Stimulated activated CD4-positive, alpha-beta T cell treated with anti-CD3 and anti-CD28 coated beads, Interleukin-15, amount 100 ng/mL, for 24 hours (primary cell): ENCODE results near the gene CTNND2.

ENCODE experiments used
- DNase-seq: peaks from one replicate; pipeline ENCODE4 v3.0.0-alpha.2; 2020

Gene CTNND2

DNA sequence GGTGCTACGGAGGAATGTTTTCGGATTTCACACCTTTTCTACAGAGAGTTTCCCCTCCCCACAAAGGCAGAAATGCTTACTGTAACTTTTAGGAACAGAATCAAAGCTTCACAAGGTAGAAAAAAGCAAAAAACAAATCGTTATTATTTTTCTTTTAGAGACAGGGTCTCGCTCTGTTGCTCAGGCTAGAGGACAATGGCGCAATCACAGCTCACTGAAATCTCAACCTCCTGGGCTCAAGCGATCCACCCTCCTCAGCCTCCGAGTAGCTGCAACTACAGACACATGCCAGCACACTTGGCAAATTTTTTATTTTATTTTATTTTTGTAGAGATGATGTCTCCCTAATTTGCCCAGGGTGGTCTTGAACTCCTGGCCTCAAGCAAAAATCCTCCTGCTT, 394.5 kb downstream of the CTNND2 start:
- no peak for DNase-seq

DNA sequence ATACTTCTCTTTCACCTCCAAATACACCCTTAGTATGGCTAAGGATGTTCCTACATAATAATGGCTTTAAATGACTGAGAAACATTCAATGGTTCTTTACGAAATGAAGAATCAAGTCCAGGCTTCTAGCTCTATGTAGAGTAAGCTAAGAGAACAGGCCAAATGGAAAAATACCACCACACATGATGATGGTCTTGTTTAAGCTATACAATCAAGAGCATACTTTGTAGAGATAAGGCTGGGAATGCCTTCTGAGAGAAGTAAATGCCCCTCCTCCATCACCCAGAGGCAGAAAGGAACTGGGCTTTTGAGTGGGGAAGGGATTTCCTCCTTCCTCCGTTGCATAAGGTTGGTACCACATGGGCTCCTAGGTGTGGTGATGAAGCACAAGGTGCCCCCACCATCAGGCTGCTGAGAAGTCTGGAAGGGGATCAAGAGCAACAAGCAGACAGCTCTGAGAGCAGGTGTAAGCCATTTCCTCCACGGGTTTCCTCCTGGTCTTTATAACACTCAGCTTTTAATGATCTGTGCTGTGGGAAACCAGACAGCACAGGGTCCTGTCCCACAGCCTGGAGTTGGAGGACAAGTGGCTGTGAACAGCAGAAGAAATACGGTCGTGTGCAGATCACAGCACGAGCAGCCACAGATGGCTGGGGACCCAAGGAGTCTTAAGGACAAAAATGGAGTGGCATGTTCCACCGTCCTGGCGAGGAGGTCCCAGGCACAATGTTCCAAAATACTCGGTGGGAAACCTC, 396.9 kb downstream of the CTNND2 start:
- DNase-seq, result no peak

DNA sequence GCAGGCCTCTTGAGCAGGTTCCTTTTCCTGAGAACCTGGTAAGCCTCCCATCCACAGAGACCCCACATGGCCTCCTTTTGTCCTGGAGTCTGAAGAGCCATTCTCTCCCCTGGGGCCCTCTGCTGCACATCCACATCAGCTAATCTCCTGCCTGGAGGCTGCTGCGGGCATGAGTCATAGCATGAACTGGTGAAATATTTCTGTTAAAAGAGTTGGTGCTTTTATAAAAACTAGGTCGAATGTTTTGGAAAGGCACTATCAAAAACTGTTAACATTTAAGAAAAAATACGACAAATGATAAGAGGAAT, 399.4 kb downstream of the CTNND2 start:
- DNase-seq, result no peak

DNA sequence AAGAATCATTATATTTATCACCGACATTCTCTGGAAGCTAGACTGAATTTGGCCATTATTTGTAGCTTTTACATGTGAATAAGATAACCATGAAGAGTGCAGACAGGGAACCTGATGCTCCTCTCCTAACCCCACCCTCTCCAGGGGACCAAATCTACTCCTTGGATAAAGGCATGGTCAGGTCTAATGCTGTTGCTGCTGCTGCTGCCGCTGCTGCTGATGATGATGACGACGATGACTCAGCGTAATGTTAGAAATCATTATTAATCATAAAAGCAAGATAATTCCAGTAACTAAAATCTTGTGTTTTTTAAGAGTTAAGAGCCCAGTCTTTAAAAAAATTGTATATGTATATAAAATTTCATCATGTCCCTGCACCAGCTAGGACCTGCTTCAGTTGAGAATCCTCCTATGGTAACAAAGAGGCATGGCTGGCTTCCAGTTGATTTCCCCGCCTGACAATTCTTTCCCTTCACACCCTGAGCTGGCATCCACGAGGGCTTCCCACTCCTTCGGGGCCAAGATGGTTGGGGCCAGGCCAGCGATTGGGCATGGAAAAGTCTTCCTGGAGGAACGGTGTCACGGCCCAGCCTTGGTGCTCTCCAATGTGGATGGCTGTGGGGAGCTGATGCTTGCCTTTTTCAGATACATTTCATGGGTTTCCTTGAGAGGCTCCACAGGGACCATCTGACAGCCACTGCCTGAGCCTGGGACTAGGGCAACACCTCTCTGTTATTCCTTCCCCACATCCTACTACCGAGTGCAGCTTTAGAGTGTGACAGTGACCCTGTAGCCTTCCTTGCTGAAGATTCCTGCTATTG, 400.0 kb downstream of the CTNND2 start:
- no peak for DNase-seq

DNA sequence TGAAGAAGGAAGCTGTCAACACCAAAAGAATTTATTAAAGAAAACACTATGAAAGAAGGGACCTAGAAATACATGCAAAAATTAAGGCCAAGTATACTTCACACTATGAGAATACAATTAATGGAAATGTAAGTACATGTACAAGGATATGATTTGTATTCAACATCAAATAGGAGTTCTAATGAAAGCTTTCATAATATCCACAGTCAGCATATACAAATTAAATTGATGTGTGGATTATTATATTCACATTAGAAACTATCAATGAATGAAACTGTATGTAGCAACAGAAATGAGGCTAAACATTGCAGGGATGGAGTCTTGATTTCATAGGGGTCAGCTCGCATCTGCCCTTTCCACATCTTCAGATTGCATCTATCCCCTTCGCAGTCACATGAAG, 401.5 kb downstream of the CTNND2 start:
- DNase-seq, result no peak

DNA sequence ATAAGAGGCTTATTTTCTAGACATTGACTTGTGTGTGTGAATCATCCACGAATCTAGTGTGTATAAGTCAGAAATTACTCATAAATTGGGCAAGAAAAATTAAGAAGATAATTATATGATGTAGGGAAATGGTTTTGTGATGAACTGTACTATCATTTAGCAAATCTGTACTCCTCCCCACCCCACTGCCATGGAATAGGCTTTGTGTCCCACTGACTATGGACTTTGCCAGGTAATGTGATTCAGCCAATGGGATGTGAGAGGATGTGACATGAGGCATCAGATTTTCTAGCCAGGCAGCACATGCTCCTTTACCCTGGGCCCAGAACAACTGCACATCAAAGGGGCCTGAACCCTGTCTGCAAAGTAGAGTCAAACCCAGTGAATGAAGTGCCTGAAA, 406.6 kb downstream of the CTNND2 start:
- no peak for DNase-seq

DNA sequence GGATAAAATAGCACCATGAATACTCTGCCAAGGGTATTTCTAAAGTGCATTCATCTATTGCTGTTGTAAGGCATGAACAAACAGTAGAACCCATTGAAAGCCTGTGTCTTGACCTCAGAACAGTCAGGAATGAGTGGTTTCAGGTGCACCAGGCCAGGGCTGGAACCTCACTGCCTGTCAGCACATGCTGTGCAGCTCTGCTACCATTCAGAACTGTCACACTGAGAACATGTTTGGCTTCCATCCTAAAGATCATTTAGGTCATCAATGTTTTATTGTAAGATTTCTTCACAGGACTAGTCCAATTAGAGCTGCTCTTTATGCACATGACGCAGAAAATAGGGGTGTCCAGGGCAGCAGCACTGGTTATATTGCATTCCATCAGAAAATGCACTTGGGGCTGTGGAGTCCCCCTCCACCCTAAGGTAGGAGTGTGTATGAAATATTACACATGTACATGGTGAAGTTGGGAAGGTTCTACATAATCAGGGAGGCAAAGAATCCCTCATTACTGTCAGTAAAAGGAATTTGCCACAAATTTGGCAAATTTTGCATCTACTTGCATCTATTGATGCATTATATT, 408.0 kb downstream of the CTNND2 start:
- DNase-seq, result no peak

DNA sequence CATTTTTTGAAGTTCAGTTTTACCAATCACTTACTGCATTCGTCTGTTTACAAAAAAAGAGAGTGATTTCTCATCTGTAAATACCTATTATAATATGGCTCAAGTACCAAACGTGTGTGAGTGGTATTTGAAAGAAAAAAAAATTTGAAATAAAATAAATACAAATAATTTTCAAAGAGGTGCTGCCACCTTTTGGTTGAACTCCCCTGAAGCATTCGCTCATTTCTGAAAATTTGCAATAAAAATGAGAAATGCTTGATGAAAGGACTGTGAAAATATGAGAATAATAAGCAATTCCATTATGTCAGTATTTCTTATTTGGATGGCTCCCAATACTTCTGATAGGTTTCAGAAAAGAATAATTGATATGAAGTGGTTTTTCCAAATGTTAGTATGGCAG, 409.9 kb downstream of the CTNND2 start:
- DNase-seq, result no peak

DNA sequence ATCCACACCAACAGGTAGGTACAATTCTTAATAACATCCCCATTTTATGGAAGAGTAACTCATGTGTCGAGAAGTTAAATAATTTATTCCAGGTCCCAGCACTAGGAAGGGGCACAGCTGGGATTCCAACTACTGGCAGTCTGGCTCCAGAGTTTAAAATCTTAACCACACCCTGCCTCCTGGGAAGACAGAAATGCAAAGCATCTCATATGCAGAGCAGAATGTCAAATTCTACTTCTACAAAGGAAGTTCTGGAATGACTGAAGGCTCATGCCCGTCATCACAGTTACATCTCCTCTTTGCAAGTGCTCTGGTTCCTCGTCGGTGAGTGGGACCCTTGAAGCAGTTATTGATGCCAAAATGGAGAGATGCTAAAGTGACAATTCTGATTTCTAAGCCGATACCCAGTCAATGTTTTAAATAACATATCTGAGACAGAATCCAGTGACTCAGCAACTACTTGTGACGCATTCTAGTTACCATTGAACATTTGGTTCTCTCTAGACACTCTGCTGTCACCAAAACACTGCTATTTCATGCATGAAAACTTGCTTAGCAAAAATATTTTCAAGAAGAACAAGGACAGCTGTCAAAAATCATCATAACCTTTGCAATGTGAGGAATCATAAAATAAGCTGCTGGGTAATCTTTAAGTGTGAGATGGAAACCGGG, 412.7 kb downstream of the CTNND2 start:
- no peak for DNase-seq

DNA sequence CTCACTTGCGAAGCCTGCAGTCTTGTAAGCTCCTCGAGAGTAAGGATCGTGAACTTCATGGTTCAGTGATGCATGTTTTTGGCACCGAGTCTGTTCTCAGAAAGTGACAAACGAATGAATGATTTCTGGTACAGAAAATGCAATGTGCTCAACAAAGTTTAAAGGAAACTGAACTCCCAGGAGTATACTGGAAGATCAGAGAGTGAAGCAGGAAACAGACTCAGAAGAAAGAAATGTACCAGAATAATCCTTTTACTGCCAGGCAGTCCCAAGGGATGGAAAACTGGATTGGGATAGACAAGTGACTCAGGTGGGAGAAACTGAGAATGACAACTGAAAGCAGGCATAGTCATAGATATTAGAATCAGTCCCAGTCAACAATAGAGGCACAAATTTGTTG, 420.6 kb downstream of the CTNND2 start:
- no peak for DNase-seq

DNA sequence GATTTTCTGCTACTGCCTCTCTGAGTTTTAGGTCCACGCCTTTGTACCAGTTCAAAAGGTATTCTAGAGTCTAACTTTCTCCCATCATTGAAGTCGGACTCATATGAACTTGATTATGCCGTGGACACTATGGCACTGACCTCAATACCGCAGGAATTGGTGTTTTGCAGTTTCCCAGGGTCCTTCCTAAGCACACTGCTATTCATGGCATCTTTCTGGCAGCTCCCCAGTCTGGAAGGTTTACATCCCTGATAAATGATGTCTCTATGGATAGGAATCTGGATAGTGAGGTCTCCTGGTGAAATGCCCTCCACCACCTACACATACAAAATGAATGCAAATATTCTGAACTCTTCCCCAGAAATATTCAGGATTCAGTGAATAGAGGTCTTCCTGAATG, 422.2 kb downstream of the CTNND2 start:
- DNase-seq, result no peak

DNA sequence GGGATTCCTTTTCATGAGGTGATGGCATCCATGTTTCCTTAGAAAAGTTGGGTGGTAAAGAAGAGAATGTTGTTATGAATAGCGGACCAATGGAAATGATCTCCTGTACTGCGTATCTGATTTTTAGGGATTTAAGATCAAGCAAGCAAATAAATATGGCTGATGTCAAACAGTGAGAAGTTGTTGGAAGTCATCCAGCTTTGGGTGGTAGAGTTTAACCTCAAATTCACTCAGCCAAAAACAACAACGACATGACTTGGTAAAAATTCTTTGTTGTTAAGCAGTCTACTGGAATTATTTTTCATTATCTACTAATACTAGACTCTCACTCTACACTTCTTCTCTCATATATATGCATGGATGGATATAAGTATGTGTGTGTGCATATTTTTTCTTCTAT, 426.5 kb downstream of the CTNND2 start:
- no peak for DNase-seq

DNA sequence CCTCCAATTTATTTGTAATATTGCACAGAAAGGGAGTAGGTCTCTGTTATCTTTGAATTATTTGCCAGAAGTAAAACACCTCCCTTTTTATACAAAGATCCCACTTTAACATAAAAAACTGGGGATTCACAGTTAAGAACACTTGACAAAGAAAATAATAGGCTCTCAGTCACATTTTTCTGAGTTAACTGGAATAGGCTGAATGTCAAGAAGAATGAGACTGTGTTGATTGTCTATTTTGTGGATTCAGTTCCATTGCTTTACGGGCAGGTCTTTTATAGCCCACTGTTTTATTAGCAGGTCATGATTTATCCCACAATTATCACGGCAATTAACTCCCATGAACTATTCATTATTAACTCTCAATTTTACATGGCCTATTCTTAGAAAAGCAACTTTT, 427.4 kb downstream of the CTNND2 start:
- DNase-seq, result no peak

DNA sequence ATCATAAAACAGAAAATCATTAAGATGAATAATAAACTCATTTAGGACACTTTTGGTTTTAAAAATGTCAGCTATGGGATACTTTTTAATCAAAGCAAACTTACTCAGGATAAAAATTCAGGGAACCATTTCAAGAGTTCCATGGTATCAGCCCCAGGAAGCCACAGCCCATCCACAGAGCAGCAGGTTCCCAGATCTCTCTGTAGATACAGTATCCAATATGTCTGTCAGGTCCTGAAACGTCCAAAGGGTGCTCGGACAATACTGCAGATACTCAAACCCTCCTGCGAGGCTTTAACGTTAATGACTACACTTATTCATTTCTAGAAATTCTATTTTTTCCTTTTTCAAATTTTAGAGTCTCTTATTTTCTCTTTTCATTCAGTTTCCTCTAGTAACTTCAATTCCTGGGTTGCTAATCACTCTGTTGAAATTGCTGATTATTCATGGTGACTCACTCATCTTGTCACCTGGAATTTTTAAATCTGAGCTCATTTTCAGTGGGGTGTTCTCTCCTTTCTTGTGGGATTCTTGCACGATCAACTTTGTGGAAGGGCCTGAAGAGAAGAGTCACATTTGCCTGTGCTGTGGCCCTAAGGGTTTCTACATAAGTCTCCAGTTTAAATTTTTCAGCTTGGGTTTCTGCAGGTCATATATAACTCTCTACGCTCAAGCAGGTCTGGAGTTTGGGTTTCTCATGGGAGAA, 435.8 kb downstream of the CTNND2 start:
- DNase-seq, result no peak

DNA sequence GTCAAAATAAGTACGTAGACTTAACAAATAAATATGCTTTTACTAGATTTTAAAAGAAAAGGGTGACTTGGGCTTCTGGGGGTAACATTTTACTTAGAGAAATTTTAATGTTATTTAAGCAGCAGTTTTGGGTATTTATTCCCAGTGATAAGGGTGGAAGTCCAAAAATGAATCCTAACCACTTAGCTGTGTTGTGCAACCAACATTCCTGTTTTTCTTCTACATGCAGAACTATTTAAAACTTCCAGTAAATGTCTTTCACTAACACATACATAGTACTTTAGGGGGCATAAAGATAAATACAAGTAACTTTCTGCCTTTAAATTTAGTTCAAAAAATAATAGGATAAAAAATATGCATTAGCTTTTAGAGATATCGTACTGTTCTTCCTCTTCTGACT, 436.7 kb downstream of the CTNND2 start:
- DNase-seq, result no peak

DNA sequence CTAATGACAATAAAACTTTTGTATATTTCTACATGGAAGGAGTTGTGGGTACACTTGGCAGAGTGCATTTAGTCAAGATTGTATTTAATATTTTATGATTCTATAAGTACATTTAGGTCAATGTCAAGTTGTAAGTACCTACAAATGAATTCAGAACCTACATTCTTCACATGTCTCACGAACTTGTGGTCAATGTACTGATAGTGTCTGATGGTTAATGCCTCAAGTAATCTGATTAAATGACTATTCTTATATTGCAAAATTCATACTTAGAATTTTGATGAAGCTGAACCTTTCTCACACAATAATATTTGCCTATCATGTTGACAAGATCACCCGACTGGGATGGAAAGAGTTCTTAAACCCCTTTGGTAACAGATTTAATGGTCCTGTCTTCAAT, 444.5 kb downstream of the CTNND2 start:
- no peak for DNase-seq

DNA sequence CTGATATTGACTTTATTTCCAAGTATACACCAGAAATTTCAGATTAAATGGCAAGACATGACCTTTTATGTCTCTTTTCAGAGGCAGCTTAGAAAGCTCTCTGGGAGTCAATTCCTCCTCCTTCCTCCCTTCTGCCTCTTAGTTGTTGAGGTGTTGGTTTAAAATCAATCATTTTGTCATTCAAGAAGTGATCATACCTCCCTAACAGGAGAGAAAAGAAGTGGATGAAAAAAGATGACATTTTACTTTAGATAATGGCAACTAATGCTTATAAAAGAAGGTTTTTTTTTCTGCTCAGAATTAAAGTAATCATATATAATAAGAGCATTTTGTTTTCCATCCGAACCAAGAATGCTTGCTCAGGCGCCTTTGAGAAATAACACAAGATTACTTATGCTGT, 448.7 kb downstream of the CTNND2 start:
- no peak for DNase-seq

DNA sequence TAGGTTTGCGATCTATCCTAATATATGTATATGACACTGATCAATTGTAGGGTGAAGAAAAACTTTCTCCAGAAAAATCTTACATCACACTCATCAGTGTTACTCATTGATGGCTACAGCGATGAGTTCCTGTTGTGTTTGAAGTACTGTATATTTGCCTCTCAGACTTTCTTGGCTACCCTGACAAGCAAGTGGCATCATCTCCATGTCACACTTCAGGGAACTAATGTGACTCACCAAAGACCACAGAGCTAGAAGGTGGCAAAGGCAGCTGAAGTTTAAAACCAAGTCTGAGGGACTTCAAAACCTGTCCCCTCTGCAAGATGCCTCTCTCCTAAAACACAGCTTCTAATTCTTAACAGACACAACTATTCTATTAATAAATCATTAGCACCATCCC, 451.4 kb downstream of the CTNND2 start:
- DNase-seq, result no peak

DNA sequence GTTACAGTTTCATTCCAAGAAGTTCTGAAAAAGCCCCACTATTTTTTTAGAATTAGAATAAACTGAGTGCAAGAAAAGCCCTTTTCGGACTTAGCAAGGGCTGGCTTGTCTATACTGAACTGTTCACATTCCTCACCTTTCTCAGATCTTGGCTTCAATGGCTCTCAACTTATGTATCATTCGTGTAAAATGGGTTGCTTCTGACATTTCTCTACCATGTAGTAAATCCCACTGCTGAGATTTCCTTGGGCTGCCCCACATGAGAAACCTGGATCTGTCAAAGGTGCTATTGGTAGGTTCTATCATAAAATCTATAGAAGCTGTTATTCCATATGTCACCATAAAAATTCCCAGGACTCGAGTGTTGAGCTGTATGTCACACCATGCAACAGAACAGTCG, 454.3 kb downstream of the CTNND2 start:
- DNase-seq, result no peak

DNA sequence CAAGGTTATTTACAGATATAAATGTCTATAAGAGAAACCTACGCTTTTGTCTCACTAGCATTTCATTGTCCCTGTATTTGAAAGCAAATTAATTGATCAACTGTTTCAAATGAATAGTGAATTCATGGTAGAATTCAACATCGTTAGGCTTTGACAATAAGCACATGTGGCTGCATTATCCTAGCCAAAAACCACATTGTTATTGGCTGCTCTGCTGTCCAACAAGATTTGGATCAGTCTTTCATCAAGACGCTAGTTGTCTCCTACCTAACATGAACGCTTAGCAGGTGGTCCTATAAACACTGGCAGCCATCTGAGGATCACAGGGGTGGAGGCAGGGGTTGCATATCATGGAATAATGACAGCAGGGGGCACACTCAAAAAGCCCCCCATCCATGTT, 455.0 kb downstream of the CTNND2 start:
- no peak for DNase-seq

DNA sequence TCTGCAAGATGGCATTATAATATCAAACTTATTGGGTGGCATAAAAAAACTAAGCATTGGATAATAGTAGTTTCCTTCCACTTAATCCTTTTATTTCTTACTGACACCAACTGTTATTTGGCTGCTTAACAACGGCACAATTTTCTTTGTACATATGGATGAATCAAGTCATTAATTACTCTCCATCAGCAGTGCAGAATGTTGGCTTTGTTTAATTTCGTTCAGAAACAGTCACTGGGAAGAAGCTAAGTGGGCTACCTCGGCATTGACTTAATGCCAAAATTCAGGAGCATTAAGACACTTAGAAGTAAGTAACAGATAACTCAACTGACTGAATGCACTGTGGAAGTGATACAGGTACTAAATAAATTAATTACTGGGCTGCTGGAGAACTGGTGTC, 460.4 kb downstream of the CTNND2 start:
- DNase-seq, result no peak

DNA sequence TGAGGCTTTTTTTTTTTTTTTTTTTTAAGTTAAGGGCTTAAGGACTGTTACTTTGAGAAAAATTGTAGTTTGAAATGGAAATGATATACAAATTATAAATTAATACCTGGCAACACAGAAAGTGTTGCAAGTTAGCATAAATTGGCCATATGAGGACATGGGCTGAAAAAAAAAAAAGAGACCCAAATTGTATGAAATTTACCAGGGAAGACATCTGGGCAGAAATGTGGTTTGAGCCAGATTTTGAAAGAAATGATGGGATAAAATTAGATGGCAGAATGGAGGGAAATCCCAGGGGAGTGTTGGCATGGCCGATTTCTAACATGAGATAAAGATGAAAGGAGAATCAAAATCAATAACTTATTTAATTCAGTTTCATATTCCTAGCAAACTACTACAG, 472.1 kb downstream of the CTNND2 start:
- DNase-seq, result no peak

DNA sequence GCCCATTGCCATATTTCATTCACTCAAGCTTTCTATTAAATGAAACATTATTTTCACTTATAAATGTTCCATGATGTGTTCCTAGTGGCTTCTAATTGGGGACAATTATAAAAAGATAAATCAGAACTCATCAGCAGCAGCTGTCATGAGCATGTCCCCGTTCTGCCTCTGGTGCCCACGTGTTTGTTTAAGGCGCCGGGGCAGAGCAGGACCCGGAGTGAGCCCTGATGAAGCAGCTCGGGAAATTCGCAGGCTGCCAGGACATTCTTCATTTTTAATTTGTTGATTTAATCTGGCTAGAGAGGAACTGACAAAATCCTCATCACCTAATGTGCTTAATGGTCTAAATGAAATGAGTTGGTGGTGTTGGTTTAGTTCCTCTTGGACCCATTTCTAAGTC, 475.0 kb downstream of the CTNND2 start:
- no peak for DNase-seq
